HG03196 (cell line): ENCODE results near the gene LMNTD1.
"Not testable (repeated sequence)": the region's sequence is repeated elsewhere in the genome, so short reads cannot be mapped to it uniquely, and the experiment has no call there.

ENCODE experiments used
- ATAC-seq: cut with Tn5 transposase; IDR thresholded peaks from one replicate; pipeline ENCODE4 v1.9.1; 2021; ENCODE audit not compliant: unreplicated experiment

Gene LMNTD1

DNA sequence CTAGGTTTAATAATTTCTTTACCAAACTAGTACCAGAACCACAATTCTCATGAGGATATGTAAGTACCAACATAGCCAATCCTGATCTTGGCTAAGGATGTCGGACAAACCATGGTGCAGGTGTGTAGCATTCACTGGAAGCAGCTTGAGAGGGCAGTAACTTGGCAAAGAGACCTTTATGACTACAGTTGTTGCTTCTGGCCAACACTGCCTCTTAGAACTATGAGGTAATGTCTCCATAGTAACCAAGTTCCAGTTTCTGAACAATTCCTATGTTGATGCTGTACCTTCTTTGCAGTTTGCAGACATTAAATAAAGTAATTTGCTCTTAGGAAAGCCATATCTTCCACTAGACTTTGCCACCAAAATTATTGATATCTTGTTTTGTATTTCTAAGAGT, at the start of gene LMNTD1:
LMNTD1 (minus strand) TSS at position 186 of the 400 bp plus-strand sequence. CDS start 324 bp downstream, outside the sequence.
- ATAC-seq: no peak

GRCh38 chr12:25598956-25599355, 45.9 kb upstream of the LMNTD1 start:
- ATAC-seq: no peak

DNA sequence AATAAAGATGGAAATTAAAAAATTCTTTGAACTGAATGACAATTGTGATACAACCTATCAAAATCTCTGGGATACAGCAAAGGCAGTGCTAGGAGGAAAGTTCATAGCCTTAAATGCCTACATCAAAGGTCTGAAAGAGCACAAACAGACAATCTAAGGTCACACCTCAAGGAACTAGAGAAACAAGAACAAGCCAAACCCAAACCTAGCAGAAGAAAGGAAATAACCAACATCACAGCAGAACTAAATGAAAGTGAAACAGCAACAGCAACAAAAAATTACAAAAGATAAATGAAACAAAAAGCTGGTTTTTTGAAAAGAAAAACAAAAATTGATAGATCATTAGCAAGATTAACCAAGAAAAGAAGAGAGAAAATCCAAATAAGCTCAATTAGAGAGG, 42.4 kb upstream of the LMNTD1 start:
- not testable (repeated sequence) for ATAC-seq

DNA sequence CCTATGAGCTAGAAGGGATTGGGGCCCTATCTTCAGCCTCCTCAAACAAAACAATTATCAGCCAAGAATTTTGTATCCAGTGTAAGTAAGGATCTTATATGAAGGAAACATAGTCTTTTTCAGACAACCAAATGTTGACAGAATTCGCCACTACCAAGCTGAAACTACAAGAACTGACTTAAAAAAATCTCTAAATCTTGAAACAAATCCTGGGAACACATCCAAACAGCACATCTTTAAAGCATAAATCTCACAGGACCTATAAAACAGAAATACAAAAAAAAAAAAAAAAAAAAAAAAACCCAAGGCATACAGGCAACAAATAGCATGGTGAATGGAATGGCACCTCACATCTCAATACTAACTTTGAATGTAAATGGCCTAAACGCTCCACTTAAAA, 41.3 kb upstream of the LMNTD1 start:
- ATAC-seq: no peak

GRCh38 chr12:25592725-25593495, 39.8 kb upstream of the LMNTD1 start:
- ATAC-seq: no peak

- ATAC-seq: no peak
These were observed 38.1 kb upstream of the LMNTD1 start for GRCh38 chr12:25591144-25591543.

DNA sequence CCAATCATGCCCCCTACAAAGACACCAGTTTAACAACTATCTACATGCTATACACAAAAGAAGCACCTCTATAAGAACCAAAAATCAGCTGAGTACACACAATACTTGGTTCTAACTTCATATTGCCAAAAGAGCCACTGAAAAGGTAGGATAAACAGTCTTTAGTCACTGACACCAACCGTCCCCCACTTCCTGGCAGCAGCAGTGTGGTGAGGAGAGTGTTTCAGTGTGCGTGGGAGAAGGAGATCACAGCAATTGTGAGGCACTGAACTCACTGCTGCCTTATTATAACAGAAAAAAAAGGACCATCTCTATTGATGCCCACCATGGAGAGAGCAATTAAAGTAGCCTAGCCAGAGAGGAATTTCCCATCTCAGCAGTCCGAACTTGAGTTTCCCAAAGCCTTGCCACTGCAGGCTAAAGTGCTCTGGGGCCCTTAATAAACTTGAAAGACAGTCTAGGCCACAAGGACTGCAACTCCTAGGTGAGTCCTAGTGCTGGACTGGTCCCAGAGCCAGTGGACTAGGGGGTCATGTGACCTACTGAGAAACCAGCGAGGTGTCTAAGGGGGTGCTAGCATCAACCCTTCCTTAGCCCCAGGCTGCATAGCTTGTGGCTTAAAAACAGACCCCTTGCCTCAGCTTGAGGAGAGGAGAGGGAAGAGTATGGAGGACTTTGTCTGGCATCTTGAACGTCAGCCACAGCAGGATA, 37.1 kb upstream of the LMNTD1 start:
- ATAC-seq: no peak

DNA sequence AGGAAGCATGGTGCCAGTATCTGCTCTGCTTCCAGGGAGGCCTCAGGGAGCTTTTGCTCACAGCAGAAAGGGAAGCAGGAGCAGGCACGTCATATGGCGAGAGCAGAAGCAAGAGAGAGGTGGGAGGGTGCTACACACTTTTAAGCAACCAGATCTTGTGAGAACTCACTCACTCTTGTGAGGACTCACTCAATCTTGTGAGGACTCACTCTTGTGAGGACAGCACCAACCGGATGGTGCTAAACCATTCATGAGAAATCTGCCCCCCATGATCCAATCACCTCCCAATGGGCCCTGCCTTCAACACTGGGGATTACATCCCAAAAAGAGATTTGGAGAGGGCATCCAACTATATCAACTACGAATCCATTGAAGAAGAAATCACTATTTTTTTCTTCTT, 34.3 kb upstream of the LMNTD1 start:
- ATAC-seq: no peak

- no peak for ATAC-seq
These were observed 32.6 kb upstream of the LMNTD1 start for GRCh38 chr12:25585662-25586061.

DNA sequence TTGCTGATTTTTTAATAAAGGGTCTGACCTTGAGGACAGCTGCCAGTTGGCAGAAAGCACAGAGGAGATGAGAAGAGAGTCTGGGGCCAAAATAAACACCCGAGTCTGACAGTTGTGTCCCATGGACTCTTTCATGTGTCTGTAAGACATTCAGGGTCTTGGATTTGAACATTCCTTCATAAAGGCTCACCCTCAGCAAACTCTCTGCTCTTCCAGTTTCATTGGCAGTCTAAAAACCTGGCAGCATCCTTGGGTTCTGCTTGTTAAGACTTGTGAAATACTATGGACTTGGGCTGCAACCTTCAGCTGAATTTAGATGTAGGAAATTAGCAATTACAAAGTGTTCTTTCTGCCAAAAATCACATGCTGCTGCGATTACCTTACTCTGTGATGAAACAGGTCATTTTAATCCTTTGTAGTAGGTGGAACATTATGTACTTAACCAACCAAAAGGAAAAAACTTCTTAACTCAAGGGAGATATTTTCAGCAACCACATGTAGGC, 32.0 kb upstream of the LMNTD1 start:
- no peak for ATAC-seq

GRCh38 chr12:25584596-25584995, 31.5 kb upstream of the LMNTD1 start:
- no peak for ATAC-seq

DNA sequence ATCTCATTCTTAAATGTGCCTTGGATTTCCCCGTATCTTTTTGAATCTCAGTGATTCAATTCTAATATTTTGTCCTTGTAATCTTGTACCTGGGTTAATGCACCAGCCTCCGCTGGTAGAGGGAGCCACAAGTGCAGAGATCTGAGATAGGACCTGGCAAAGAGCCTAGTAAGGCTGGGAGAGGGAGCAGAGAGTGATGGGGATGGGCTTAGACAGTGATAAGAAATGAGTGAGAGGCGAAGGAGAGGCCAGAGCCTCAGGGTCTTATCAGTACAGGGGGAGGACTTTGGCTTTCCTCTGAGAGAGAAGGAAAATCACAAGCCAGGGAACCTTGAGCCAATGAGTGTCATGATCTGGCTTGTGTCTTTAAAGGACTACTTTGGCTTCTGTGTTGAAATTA, 30.5 kb upstream of the LMNTD1 start:
- no peak for ATAC-seq

GRCh38 chr12:25581067-25581466, 28.0 kb upstream of the LMNTD1 start:
- ATAC-seq: no peak

GRCh38 chr12:25578411-25579143, 25.5 kb upstream of the LMNTD1 start:
- ATAC-seq: no peak

DNA sequence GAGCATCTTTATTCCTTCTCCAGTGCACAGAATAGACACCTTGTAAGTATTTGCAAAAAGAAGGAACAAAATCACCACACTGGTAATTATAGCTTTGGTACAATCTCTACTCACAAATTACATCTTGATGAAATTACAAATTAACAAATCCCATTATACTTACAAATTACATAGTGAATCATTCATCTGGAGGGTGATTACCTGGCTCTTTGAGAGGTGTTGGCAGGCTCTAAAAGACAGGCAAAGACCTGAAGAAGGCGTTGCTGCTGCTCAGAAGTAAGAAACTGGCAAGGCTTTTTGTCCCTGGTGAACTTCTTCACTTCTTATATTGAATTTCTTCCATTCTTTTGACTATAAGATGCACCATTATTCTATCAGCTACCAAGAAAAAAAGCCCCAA, 21.7 kb upstream of the LMNTD1 start:
- ATAC-seq: no peak

DNA sequence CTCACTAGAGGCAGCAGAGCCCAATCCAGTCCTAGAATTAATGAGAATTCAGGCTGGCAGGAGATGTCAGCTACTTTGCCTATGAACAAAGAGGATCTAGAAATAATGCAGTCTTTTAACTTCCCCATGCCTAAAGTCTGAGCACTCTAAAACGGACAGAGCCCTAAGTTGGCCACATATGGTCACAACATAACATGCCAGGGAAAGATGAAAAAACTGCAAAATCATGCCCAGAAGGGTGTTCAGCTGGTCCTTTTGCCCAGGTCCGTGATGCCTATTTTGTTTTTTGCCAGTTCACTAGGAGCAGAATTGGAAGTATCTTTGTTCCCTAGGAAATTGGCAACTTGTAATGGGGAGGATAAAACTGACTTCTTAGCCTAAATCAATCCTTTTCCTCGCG, 20.3 kb upstream of the LMNTD1 start:
- no peak for ATAC-seq

DNA sequence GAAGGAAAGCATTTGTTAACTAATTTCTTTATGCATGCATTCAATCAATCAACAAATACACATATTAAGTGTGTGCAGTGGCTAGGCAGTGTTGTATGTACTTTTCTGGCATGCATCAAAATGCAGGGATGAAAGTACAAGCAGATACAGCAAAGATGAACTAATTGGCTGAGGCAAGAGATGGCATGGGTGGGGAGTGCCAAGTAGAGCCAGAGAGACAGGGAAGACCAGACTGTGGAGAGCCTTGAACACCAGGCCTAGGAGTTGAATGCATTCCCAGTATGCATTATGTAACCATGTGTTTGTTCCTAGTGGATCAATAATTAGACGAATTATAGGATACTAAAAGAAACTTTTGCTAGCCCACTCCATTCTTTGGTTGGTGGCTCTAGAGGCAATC, 17.3 kb upstream of the LMNTD1 start:
- no peak for ATAC-seq

DNA sequence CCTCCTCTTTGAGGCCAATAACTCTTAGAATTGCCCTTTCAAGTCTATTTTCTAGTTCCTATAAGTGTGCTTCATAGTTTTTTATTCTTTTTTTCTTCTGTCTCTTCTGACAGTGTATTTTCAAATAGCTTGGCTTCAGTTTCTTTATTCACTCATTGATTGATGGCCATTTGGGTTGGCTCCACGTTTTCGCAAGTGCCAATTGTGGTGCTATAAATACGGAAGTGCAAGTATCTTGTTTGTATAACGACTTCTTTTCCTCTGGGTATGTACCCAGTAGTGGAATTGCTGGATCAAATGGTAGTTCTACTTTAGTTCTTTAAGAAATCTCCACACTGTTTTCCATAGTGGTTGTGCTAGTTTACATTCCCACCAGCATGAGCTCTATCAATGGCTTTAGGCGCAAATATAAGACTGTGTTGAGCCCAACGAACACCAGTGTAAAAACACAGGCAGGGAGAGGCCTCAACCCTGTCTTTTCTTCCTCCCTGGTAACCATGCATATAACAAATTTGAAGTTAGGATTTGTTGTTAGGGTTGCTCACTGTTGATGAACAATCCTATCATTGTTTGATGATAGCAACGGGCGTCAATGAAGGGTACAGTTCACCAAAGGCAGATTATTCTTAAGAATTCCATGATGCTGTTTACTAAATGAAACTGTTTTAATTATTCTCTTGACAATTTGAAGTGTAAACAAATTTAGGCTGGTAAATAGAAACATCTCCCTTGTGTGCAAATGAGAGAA, 13.3 kb upstream of the LMNTD1 start:
- no peak for ATAC-seq

GRCh38 chr12:25558586-25558985, 5.5 kb upstream of the LMNTD1 start:
- ATAC-seq: no peak

DNA sequence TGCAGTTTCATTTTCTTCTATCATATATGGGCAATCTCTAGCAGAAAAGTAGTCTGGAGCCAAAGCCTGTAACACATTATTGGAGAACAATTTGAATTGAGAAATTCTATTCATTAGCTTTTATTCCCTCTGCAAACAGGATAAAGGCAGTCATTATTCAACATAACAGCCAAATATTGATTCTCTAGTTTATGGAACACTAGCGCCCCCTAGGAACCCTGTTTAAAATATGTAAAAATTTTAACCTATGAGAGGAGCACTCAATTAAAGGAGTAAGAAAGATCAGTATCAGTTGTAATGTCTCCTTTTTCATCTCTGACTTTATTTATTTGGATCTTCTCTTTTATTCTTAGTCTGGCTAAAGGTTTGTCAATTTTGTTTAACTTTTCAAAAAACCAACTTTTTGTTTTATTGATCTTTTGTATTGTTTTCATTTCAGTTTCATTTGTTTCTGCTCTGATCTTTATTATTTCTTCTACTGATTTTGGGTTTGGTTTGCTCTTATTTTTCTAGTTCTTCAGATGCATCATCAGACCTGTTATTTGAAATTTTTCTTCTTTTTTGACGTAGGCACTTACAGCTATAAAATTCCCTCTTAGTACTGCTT, 4.8 kb upstream of the LMNTD1 start:
- no peak for ATAC-seq

DNA sequence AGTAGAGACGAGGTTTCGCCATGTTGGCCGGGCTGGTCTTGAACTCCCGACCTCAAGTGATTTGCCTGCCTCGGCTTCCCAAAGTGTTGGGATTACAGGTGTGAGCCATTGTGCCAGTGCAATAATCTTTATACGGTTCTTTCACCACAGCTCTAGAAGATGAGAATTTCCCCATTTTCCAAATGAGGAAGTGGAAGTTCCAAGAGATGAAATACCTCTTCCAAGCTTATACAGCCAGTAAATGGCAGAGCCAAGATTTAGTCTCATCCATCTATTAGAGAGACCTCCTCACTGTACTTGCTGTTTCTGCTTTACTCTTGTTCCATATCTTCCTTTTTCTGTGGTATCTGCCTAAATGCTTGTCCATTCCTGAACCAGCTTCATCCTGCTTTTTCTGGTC, 3.1 kb upstream of the LMNTD1 start:
- no peak for ATAC-seq
